Measurements from ENCODE around the gene ZNF552.
"Not testable (repeated sequence)": the region's sequence is repeated elsewhere in the genome, so short reads cannot be mapped to it uniquely, and the experiment has no call there.

ZNF552 gene

DNA sequence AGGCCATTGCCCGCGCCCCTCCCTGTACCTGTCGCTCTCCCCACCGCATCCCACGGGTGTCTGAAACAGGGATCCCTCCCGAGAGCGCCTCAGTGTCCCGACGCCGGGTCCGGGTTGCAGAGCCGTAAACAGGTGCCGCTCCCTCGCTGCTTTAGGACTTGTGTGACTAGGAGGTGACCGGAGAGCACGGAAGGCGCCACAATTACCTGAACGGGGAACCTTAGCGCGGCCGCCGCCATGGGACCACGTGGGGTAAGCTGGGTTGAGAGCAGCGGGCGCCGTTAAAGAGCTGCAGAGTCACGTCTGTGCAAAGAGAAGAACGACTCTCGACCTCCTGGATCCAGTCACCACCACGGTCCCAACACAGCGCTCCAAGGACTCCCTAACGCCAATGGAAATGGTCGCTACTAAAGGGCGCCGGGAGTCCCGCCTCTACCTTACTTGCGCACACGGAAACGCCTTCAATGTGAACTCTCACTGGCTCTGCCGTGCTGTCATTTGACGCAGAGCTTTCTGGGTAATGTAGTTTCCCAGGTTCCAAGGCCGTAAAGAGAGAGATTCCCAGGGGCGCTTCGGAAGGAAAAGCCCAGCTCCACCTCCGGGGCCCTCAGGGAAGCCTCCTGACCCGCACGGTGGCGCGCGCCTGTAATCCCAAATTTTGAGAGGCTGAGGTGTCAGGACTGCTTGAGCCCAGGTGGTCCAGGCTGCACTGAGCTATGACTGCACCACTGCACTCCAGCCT lies at the start of gene ZNF552:
TSS of gene ZNF552 (minus strand) at position 409 of the 742 bp plus-strand sequence. CDS start at position 239, 170 bp downstream.
- DNase-seq = peak; percentile 93 to 95

DNA sequence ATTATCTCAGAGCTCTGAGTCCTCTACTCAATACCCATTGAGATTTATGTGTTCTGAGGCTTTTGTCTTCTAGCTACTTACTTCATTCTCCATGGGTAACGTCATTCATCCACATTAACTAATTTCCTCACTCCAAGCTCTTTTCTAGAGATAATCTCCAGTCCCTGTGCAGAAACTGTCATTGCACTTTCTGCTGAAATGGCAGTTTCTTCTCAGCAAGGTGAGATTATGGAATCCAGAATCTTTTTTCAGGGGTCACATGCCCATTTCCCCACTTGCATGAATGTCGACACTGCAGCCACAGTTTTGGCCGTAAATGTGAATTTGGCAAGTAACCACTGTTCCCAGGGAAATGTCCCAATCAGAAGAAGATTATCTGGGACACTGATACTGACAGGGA lies 47.6 kb upstream of the ZNF552 start:
- not testable (repeated sequence) for DNase-seq

DNA sequence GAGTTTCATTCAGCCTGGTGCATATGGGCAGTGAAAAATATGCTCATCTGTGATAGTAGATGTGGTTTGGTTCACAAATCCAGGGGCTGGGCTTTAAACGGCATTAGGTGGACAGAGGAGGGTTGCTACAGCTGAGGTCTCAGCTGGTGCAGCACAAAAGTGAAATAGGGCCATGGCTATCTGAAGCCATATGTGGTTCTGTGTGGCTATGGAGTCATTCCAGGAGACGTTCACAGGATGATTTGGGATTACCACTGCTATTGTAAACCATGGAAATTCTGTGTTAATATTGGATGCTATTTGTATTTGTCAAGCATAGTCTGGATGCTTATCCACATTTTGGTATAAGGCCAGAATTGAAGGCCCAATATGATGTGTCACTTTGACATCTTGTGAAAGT lies 39.4 kb upstream of the ZNF552 start:
- DNase-seq = not testable (repeated sequence)

DNA sequence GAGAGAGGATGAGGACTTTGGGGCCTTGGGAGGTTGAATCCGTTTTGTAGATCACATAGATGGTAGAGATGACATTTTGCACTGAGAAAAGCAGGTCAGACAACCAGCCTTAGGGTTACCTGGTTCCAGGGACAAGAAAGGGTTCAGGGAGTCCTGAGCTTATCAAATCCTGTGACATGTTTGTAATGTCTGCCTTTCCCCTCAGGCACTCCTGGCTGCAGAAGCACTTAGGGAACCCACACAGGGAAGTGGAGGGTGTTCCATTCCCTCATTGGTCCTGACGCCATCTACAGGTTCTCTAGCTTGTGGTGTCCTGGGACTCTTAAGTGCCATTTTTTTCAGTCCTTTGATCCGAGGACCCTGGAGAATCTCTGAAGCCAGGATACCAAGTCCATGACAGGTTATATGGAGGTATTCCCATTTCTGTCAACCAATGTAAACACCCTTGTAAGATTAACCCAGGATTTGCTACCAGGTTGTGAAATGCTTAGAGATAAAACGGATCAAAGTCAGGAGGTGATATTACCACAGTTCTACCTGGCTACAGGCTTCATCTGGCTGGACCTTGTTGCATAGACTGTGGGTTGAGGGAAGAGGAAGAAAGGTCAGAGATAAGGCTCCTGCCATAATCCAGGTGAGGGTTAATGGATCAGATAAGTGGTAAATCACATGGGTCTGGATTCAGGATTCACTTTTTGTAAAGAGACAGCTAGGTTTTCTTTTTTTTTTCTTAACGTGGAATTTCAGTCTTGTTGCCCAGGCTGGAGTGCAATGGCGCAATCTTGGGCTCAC lies 37.3 kb upstream of the ZNF552 start:
- not testable (repeated sequence) for DNase-seq

DNA sequence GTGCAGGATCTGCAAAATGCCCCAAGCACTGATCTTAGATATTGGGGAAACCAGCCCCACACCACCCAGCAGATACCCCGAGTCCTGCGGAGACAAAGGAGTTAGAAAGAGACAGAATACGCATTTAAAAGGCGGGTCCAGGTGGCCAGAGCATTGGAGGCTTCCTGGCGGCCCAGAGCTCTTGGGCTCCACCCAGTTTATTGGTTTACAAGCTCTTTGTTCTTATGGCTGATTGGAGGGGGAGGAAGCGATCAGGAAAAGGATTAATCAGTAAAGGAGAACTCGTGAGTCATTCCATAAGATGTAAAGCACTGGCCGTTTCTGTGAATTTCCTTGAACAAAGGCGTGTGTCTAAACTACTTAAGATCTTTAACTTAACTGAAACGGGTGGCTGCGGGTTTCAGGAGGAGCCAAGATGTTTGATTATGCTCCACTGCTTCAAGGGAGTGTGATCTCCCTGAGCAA lies 35.9 kb upstream of the ZNF552 start:
- no peak for DNase-seq

DNA sequence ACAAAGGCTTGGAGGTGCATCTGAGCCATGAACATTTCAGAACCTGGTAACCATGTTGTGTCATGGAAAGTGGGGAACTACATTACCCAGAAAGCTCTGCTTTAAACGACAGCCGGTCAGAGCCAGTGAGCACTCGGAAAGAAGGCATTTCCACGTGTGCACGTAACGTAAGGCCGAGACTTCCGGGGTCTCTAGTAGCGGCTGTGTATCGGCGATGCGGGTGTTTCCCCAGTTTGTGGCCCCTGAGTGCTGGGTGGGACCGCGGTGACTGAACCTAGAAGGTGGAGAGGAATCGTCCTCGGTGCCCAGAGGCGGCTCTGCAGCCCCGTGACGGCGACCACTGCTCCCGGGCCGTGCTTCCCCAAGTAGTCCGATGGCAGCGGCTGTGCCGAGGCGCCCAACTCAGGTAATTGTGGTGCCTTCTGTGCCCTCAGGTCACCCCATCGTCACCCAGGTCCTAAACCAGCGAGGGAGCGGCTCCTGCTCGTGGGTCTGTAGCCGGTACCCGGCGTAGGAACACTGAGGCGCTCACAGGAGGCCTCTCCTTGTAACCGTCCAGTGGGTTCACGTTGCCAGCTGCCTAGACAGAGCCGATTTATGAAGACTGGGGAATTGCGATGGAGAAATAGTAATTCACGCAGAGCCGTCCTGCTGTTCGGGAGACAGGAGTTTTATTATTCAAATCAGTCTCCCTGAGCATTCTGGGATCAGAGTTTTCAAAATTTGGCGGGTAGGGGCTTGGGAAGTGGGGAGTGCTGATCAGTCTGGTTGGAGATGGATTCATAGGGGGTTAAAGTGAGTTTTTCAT lies 35.2 kb upstream of the ZNF552 start, which contains the start of gene ZNF587:
TSS of gene ZNF587 (plus strand) at position 194 of the 808 bp plus-strand sequence. CDS start at position 374, 180 bp downstream.
- DNase-seq = not testable (repeated sequence)

DNA sequence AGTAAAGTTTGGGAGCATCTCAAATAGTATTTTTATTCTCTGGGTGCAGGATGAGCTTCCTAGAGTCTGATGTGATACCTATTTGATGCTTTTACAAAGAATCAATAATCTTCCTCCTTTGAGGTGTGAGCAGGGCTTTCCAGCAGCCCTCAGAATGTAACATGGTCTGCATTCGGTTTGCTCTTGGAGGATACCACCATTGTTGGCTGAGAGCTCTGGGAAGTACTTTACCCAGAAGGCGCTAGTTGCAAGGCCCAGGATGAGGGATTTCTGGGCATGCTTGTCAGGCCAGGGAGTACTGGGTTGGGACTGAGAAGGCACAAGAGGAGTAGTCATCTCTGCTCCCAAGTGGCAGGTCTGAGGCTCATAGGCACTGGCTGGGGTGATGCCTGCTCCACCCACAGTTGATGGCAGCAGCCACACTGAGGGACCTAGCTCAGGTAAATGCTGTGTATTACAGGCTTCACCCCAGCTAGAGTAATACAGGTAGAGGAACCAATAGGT lies 34.5 kb upstream of the ZNF552 start:
- not testable (repeated sequence) for DNase-seq

DNA sequence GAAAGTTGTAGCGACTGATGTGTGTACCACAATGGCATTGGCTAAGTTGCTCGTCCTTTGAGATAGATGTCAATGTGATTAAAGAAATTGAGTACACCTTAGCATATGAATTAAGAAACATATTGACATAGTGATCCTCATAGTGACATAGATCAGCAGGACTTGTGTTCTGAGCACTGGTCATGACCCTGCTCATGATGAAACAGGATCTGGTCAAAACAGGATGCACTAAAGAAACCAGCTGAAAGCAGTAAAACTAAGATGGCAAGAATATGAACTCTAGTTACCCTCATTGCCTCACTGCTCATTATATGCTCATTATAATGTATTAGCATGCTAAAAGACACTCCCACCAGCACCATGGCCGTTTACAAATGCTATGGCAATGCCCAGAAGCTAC lies 32.5 kb upstream of the ZNF552 start:
- not testable (repeated sequence) for DNase-seq

DNA sequence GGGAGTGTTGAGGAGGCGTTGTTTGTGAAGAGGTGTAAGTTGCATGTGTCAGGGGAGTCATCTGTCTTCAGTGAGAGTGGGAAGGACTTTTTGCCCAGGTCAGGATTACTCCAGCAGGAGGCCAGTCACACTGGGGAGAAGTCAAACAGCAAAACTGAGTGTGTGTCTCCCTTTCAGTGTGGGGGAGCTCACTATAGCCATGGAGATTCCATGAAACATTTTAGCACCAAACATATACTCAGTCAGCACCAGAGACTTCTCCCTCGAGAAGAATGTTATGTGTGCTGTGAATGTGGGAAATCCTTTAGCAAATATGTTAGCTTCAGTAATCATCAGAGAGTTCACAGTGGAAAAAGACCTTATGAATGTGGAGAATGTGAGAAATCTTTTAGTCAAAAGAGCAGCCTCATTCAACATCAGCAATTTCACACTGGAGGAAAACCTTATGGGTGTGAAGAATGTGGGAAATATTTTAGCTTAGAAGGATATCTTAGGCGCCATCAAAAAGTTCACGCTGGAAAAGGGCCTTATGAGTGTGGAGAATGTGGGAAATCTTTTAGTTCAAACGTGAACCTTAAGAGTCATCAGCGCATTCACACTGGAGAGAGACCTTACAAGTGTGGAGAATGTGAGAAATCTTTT lies 26.5 kb upstream of the ZNF552 start:
- no peak for DNase-seq

DNA sequence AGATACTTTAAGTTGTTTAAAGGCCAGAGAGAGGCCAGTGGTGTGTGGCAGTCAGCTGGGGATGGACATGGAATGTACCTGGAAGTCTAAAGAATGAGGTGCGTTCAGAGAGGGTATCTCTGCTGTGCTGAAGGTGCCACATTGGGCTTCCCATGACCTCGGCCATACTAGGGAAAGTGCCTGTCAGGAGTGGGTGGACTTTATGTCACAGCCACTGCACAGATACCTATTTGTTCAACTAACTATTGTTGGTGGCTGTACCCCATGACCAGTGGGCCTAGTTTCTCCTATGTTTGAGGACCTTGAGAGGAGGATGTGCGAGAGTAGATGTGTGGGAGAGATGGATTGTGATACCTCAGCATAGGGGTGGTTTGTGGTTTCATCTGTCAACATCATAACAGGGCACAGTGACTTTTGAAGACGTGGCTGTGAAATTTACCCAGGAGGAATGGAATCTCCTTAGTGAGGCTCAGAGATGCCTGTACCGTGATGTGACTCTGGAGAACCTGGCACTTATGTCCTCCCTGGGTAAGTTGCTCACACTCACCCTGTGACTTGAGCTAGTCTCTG lies 24.0 kb upstream of the ZNF552 start:
- DNase-seq = not testable (repeated sequence)

DNA sequence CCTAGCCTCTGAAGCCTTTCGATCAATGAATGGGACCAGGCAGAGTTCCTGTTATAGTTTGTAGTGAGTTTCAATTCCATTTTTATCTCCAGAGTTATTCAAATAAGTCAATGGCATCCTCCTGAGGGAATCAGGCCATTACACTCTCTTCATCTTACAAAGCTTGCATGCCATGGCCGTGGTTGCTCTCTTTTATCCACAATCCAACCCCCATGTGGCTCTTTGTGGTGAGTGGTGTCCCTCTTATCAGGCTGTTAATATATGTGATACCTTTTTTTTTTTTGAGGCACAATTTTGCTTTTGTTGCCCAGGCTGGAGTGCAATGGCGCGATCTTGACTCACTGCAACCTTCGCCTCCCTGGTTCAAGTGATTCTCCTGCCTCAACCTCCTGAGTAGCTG lies 22.3 kb upstream of the ZNF552 start:
- DNase-seq = not testable (repeated sequence)

DNA sequence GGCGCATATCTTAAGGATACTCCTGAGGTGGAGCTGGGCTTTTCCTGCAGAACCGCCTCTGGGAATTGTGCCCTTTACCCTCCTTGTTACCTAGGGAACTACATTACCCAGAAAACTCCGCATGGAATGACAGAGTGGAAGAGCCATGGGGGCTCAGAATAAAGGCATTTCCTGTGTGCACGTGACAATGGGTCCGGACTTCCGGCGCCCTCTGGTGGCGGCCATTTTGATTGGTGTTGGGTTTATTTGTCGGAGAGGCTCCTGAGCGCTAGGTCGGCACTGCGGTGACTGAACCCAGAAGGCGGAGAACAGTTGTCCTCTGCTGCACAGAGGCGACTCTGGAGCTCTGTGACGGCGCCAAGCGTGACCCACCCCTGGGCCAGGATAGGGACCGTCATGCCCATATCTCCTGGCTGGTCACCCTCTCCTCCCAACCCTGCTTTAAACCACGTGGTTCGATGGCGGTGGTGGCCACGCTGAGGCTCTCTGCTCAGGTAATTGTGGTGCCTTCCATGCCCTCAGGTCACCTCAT lies 15.4 kb upstream of the ZNF552 start, which contains the start of gene ZNF587B:
TSS of gene ZNF587B (plus strand) at position 229 of the 532 bp plus-strand sequence. CDS start at position 459, 230 bp downstream.
- DNase-seq = no peak

DNA sequence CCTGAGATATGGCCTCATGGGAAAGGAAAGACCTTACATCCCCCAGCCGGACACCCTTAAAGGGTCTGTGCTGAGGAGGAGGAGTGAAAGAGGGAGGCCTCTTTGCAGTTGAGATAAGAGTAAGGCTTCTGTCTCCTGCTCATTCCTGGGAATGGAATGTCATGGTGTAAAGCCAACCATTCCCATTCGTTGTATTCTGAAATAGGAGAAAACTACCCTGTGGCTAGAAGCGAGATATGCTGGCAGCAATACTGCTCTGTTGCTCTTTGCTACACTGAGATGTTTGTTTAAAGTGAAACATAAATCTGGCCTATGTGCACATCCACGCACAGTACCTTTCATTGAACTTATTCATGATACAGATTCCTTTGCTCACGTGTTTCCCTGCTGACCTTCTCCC lies 14.6 kb upstream of the ZNF552 start:
- no peak for DNase-seq

DNA sequence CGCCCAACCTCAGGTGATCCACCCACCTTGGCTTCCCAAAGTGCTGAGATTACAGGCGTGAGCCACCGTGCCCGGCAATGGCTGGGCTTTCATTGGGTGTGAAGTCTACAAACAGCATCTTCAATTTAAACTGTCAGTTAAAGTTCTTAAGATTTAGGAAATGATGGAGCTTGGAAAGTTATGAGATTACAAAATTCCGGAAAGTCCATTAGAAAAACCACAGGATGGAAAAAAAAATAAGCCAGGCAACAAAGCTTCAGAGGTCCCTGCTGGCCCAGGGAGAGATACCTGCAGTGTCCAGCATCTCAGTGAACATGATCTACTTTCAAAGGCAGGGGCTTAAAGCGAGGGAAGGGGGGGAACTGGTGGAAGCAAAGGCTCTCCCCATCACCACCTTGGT lies 10.8 kb upstream of the ZNF552 start:
- no peak for DNase-seq

DNA sequence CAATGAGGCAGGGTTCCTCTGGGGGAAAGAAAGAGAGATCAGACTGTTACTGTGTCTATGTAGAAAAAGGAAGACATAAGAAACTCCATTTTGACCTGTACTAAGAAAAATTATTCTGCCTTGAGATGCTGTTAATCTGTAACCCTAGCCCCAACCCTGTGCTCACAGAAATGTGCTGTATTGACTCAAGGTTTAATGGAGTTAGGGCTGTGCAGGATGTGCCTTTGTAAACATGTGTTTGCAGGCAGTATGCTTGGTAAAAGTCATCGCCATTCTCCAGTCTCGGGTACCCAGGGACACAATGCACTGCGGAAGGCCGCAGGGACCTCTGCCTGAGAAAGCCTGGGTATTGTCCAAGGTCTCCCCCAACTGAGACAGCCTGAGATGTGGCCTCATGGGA lies 8.9 kb upstream of the ZNF552 start:
- not testable (repeated sequence) for DNase-seq

DNA sequence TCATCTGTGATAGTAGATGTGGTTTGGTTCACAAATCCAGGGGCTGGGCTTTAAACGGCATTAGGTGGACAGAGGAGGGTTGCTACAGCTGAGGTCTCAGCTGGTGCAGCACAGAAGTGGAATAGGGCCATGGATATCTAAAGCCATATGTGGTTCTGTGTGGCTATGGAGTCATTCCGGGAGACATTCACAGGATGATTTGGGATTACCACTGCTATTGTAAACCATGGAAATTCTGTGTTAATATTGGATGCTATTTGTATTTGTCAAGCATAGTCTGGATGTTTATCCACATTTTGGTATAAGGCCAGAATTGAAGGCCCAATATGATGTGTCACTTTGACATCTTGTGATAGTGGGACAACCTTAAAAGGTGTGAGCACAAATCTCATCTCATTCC lies 8.4 kb upstream of the ZNF552 start:
- DNase-seq = not testable (repeated sequence)

DNA sequence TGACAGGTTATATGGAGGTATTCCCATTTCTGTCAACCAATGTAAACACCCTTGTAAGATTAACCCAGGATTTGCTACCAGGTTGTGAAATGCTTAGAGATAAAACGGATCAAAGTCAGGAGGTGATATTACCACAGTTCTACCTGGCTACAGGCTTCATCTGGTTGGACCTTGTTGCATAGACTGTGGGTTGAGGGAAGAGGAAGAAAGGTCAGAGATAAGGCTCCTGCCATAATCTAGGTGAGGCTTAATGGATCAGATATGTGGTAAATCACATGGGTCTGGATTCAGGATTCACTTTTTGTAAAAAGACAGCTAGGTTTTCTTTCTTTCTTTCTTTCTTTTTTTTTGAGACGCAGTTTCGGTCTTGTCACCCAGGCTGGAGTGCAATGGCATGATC lies 6.8 kb upstream of the ZNF552 start:
- DNase-seq = not testable (repeated sequence)

DNA sequence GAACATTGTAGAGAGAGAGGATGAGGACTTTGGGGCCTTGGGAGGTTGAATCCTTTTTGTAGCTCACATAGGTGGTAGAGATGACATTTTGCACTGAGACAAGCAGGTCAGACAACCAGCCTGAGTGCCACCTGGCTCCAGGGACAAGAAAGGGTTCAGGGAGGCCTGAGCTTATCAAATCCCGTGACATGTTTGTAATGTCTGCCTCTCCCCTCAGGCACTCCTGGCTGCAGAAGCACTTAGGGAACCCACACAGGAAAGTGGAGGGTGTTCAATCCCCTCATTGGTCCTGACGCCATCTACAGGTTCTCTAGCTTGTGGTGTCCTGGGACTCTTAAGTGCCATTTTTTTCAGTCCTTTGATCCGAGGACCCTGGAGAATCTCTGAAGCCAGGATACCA lies 6.4 kb upstream of the ZNF552 start:
- DNase-seq = not testable (repeated sequence)

DNA sequence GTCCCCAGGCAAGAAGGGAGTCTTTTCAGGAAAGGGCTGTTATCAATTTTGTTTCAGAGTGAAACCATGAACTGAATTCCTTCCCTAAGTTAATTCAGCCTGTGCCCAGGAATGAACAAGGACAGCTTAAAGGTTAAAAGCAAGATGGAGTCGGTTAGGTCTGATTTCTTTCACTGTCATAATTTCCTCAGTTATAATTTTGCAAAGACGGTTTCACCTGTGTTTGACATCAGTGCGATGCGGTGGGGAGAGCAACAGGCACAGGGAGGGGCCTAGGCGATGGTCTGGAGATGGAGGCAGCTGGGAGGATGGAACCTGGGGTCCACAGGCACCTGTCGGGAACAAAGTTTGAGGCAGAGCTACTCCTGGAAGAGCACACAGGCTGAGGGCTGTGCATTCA lies 5.9 kb upstream of the ZNF552 start:
- no peak for DNase-seq

DNA sequence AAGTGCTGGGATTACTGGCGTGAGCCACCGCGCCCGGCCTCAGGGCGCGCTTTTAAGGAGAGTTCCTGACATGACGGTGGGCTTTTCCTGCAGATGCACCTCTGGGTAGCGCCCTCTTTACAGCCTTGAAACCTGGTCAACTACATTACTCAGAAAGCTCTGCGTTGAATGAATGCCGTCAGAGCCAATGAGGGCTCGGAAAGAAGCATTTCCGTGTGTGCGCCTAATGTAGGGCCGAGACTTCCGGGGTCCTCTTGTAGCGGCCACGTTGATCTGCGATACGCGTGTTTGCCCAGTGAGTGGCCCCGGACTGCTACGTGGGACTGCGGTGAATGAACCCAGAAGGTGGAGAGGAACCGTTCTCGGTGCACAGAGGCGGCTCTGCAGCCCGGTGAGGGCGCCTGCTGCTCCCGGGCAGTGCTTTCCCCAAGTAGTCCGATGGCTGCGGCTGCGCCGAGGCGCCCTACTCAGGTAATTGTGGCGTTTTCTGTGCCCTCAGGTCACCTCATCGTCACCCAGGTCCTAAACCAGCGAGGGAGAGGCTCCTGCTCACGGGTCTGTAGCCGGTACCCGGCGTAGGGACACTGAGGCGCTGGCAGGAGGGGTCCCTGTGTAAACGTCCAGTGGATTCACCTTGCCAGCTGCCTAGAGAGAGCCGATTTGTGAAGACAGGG lies 4.9 kb upstream of the ZNF552 start:
- peak; percentile 89 to 93 for DNase-seq

DNA sequence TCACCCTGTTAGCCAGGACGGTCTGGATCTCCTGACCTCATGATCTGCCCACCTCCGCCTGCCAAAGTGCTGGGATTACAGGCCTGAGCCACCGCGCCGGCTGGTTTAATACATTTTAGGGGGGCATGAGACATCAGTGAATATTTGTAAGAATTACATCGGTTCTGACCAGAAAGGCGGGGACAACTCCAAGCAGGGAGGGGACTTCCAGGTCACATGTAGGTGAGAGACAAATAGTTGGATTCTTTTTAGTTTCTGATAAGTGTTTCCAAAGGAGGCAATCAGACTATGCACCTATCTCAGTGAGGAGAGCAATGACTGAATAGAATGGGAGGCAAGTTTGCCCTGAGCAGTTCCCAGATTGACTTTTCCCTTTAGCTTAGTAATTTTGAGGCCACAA lies 3.7 kb upstream of the ZNF552 start:
- no peak for DNase-seq

Data from SHP77 (cell line).